HG03175 (cell line): Measurements from ENCODE around the gene ZBTB33.

Experiments
- ATAC-seq: cut with Tn5 transposase; IDR thresholded peaks from one replicate; pipeline ENCODE4 v1.9.1; 2021; ENCODE audit warnings: mild to moderate bottlenecking, moderate library complexity; ENCODE audit not compliant: unreplicated experiment

The ZBTB33 gene, protein sequence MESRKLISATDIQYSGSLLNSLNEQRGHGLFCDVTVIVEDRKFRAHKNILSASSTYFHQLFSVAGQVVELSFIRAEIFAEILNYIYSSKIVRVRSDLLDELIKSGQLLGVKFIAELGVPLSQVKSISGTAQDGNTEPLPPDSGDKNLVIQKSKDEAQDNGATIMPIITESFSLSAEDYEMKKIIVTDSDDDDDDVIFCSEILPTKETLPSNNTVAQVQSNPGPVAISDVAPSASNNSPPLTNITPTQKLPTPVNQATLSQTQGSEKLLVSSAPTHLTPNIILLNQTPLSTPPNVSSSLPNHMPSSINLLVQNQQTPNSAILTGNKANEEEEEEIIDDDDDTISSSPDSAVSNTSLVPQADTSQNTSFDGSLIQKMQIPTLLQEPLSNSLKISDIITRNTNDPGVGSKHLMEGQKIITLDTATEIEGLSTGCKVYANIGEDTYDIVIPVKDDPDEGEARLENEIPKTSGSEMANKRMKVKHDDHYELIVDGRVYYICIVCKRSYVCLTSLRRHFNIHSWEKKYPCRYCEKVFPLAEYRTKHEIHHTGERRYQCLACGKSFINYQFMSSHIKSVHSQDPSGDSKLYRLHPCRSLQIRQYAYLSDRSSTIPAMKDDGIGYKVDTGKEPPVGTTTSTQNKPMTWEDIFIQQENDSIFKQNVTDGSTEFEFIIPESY

DNA sequence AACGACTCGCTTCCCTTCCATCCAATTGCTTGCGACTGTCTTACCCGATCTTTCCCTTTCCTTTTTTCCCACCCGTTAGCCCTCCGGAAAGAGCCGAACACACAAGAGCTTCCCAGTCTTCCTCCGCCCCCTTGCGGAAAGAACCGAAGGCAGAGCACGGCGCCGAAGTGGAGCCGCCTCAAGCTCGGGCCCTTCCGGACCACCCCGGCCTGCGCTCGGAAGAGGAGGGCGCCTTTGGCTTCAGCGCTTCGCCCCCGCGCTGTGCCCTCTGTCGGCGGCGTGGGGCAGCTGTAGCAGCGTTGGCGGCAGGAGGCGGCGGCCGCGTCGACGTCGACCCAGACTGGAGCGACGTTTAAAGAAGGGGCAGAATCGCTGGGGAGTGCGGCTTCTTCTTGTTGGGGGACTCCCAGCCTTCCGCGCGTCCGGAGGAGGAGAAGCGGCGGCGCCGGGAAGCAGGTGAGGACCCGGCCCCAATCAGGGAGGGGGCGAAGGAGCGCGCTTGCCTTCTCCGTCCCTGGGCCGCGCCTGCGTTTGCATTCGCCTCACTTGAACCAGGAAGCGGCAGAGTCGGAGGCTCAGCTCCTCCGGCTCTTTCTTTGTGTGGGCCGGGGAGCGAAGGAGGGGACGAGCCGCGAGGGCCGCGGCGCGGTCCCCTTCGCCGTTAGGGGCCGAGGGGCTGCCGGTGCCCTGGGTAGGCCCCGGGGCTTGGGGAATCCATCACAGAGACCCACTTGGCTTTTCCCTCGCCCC is at the start of gene ZBTB33:
Gene ZBTB33 (plus strand): TSS at position 291 of the 750 bp plus-strand sequence. CDS start 2,604 bp downstream, outside the sequence.
- peak; percentile 98 for ATAC-seq

DNA sequence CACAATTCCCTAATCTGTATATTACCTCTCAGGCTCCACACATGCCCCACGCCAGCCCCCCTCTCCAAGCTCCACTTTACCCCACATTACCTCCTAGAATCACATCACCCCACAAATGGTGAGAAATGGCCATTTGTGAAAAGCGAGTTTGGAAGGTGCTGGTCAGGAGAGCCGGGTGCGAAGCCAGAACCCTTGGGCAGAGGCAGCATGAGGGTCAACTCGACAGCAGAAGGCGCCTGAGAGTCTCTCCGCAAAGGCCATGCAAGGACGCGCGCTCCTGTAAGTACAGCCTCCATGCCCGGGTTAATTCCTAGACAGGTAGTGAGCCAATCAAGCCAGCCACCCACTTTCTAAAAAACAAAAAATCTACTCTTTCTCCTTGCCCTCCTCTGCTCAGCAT is 49.8 kb upstream of the ZBTB33 start:
- no peak for ATAC-seq

DNA sequence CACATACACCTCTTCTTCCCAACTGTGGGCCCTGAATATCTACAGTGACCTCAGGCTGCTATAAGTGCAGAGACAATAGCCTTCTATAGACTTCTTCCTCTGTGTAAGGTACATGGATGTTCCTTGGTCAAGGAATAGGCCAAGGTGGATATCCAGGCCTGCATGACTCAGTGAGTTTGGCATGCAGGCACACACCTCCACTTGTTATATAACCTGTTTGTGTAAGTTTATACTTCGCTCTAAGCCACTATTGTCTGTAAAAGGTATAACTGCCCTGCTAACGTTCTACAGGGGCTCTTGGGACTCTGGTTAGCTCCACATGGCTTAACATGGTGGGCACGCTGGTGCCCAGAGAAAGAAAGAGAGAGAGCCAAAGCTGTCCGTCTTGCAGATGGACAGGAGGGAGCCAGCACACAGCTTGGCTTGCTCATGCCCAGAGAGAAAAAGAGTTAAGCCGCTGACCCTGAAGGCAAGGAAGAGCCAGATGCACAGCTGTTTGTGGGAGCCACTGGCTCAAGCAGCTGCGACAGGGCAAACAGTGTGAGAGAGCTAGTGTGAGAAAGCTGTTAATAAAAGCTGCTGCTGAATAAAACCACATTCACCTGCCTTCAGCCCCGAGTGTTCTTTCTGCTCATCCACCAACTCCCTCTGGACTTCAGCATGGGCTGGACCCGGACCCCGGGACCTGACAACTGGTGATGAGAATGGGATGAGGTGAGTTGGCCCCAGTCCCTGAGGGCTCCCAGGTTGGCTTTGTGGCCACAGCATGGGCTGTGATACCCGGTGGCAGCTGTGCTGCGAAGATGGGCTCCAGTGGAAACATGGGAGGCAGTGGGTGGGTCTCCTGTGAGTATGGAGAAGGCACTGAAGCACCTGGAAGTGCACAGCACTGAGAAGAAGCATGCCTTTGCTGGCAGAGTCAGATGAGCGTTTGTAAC is 44.5 kb upstream of the ZBTB33 start:
- no peak for ATAC-seq

DNA sequence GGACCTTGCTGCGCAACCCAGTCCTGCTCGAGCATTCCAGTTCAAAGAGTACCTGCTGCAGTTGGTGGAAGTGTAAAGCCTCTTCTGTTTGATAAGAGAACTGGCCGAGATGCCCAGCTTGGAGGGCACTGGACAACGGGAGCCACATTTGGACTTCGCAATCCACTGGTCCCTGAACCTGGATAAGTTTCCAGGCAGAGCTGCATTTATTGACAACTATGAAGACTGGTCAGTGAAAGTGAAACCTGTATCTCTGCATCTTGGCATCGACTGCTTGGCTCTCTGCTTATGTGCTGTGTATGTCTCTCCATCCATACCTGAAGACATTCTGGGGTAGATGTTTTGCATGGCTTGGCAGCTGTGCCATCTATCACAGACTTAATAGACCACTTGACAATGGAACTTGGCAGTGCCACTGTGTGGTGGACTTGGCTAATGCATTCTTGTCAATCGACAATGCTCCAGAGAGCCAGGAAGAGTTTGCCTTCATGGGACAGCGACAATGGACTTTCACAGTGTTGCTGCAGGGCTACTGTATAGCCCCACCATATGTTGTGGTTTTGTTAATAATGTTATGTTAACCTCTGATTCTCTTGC is 43.5 kb upstream of the ZBTB33 start:
- no peak for ATAC-seq

DNA sequence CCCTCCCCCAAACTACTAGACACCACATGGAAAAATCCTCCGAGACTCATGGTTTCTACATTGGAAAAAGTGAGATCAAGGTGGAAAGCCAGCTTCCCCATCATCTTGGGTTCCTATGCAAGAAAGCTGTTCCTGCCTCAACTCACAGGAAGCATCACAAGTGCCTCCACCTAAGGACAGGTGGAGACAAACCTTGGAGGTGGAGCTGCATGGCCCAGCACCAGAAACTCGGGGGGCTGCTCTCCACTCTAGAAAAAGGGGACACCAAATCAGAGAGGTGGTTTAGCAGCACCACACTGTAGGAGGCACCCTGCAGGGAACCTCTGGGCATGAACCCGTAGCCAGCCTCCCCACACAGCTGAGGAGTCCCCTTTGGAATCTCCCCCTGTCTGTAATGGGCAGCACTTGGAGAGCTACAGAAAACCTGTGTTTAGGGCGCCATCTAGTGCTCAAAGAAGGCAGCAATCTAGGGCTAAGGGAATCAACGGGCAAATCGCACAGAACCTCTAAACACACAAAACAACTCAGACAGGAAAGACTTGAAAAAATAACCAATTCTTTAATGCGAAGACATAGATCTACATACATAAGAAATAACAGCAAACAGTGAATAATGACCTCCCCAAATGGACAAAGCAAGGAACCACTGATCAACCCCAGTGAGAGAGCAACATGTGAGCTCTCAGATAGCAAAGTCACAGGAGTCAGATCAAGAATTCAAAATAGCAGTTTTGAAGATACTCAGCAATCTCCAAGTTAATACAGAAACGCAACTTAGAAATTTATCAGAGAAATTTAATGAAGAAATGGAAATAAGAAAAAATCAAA is 37.0 kb upstream of the ZBTB33 start:
- ATAC-seq = peak; percentile 61

DNA sequence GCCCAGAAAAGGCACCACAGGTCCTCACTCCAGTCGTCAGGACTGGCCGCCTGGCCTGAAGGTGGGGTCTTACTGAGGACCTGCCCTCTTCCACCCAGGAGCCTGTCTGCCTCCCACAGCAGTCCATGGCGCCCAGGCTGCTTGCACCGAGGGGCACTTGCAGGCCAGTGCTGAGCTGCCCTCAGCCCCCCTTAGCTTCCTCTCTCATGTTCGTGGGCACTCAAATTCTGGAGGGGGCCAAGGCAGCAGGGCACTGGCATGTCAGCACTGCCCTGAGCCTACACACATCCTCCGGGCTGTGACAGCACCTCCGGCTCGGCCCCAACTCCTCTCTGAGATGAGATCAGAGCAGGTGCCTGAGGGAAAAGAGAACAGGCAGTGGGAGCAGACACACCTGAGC is 27.2 kb upstream of the ZBTB33 start:
- ATAC-seq = no peak

DNA sequence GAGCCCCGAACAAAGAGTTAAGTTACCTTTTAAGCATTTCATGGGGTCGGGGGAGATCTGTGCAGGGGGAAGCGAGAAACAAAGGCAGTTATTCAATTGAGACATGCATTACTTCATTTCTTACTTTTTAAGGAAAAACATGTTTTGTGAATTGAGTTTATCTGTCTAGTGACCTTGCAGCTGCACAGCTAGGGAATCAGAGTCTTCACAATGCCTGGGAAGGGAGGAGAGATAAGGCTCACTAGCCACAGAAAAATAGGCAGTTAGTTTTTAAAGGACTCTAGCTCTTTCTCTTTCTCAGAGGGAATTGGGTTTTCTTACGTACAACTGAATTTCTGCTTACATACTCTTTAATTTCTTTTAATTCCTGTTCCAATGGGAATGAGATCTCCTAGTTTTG is 26.2 kb upstream of the ZBTB33 start:
- no peak for ATAC-seq

DNA sequence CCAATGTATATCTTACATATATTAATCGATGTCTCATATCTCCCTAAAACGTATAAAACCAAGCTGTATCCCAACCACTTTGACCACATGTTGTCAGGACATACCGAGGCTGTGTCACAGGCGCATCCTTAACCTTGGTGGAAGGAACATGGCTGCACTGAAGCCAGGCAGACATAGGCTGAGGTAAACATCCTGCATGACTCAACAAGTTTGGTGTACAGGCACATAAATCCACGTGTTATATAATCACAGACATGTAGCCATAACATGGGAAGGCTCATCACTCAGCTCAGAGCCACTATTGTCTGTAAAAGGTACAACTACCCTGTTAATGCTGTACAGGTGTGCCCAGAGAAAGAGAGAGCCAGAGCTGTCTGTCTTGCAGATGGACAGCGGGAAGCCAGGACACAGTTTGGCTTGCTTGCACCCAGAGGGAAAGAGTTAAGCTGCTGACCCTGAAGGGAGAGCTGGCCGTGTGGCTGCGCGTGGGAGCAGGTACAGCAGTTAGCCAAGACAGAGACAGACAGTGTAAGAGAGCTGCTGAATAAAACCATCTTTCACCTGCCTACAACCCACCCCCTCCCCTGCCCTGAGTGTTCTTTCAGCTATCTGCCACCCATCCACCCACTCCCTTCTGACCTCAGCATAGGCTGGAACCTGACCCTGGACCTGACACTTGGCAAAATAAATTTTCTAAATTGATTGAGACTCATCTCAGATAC is 22.3 kb upstream of the ZBTB33 start:
- no peak for ATAC-seq

DNA sequence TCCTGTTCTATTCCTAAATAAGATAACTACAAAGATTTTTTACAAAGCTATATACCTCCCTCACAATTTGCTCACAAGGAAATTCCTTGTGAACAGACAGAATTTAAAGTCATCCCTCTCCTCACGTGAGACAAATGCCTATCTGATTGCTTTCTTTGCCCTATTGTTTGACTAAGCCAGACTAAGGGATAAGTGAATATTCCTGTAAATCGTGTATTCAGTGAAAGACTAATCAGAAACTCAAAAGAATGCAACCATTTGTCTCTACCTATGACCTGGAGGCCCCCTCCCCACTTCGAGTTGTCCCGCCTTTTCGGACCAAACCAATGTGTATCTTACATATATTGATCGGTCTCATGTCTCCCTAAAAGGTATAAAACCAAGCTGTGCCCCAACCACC is 15.3 kb upstream of the ZBTB33 start:
- ATAC-seq = no peak

DNA sequence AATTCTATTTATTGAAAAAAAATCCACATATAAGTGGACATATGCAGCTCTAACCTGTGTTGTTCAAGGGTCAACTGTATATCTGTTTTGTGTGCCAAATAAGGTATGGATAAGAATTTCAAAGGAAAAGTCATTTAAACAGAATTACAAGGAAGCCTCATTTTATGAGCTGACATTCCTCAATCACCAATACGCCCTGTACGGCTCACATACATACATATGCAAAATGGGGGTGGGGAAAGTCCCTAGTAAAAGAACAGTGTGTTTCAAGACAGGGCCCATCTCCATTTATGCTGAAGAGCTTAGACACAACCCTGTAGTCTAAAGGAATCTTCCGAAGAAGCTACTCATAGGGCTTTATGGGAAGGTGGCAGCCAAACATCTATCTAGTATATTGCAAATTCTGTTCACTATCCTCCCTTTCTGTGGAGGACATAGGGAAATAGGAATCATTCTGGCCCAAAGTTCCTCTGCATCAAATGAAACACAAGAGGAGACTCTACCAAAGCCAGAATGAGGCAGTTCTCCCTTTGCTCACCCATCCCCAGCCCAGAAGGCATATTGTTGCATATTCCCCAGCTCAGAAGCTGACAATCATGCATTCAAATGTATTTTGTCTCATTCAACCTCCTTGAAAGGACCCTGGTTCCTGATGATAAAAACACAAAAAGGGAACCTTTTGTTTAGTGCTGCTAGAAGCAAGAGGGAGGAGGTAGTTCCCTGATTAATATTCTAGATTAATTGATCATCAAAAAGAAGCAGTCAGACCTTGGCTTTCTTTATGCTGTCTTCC is 13.7 kb upstream of the ZBTB33 start:
- ATAC-seq = no peak

DNA sequence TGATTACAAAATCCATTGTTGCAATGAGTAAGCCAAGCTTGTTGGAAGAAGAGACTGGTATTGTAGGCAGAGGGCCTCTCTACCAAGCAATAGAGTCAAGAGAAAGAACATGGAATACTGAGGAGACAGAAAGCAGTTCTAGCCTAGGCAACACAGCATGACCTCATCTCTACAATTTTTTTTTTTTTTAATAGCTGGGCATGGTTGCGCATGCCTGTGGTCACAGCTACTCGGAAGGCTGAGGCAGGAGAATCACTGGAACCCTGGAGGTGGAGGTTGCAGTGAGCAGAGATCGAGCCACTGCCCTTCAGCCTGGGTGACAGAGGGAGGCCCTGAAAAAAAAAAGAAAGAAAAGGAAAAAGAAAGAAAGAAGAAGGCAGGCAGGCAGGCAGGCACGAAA is 11.7 kb upstream of the ZBTB33 start:
- no peak for ATAC-seq

DNA sequence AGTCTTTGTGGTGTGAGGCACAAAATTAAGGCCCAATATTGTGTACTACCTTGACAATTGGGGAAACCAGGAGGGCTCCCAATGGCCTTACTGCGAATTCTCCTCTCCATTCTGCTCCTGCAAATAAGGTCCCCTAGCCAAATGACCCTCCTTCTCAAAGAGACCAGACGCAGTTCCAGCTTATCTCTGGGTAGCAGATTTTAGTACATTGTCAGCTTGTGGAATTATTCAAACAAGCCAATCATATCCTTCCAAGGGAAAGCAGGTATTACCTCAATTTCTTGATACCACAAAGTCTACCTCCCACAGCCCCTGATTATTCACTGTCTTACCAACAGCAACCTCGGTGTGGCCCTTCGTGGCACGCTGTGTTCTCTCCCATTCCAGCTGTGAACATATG is 7.8 kb upstream of the ZBTB33 start:
- no peak for ATAC-seq

DNA sequence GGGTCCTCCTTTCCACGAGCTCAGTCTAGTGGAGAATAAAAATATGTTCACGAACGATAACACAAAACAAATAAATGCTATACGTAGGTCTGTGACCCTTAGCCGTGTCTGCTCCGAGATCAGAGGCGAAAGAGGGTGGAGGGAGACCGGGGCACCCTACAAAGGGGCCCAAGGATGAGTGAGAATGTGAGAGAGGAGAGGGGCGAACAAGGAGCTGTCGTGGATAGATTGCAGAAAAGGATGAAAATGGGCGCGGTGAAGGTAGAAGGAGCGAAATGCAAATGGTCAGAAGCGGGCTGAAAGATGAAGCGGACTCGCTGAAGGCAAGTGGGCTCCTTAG is 6.2 kb upstream of the ZBTB33 start:
- no peak for ATAC-seq

DNA sequence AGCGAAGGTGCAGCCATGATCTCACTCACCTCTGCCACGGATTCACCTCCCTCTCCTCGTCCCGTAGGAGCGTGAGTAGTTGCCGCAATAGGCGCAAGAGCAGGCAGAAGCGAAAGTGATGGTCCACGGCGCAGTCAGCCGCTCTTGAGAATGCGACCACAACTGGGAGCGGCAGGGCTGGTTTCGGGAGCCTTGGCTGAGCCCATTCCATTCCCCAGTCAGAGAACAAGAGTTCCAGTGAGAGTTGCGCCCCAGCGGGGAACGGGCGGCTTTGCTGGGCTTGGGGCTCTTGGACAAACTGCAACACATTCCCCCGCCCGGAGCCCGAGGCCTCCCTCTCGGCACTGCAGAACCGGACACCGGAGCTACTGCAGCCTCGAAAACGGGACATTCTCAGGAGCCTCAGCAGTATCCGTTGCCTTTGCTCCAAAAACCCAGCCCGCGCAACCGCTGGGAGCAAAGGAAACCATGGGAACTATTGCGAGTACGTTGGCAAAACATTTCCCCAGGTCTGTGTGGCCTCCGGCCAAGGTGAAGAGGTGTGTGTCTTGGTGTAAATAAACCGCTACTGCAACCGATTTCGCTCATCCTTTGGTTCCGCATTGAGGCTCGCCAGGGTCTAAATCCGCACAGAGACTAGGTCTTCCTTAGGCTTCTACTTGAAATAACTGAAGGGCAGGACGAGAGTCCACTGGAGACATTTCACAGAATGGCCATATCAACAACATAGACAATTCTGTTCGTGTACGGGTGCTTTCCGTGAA is 5.7 kb upstream of the ZBTB33 start:
- ATAC-seq = peak; percentile 81

DNA sequence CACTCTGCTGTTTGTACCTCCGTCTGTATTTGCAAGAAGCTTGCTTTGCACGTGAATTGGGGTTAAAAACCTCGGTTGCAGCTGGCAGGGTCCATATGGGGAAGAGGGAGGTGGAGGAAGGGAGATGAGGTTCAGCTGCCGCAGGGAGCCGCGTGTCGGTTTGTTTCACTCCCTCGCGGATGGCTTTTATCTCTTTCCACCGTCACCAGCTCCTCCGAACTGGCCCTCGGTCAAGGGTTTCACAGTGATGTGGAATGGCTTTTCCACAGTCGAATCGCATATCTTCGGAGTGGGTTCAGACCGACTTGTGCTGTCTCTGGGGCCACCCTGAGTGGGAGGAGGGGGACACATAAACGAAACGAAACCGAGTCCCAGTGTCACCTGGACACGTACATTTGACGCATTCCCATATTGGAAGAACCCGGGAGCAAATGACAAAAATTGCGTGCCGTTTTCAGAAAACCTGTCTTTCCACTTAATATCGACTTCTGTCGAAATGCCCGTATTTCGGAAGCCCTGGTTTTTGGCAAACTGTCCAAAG is 929 bp downstream of the ZBTB33 start:
- ATAC-seq = no peak

DNA sequence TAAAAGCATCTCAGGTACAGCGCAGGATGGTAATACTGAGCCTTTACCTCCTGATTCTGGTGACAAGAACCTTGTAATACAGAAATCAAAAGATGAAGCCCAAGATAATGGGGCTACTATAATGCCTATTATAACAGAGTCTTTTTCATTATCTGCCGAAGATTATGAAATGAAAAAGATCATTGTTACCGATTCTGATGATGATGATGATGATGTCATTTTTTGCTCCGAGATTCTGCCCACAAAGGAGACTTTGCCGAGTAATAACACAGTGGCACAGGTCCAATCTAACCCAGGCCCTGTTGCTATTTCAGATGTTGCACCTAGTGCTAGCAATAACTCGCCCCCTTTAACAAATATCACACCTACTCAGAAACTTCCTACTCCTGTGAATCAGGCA is 3.2 kb downstream of the ZBTB33 start:
- no peak for ATAC-seq

DNA sequence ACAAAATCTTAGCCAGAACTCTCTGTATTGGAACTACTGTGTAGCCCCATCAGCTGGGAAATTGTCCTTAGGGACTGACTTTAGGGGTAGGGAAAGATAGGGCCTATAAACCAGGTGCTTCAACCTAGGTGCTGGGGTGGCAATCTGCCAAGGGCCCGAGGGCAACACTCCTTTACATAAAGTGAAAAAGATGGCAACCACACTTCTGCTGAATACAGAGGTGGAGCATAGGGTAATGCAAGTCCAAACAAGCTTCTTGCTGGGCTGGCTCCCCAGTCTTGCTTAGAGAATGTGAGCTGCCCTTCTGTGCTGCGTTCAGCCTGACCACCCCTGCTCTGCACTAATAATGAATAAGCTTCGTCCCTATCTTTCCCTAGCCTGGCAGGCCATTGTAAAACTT is 9.8 kb downstream of the ZBTB33 start:
- no peak for ATAC-seq
